Lower lobe of right lung (tissue), 2 donors: ENCODE measurements around the gene RGS21. TPM values are rescaled to one million over a fixed set of nuclear protein-coding genes. Genes with fewer than 3 reads are reported as not detected.

Experiments
- ATAC-seq, 2 donors: fragments of 200-7000 bp; cut with Tn5 transposase; one replicate each; pipeline ENCODE4 v1.9.1; 2020 to 2022; ENCODE audit warnings: mild to moderate bottlenecking in 2 of 2, moderate library complexity in 2 of 2
- DNase-seq: peaks from one replicate; pipeline ENCODE4 v3.0.0-alpha.2; 2020
- H3K27ac ChIP-seq: fragments of 200-600 bp; one replicate; pipeline ENCODE4 v1.8.0; 2022
- H3K27me3 ChIP-seq: fragments of 200-600 bp; one replicate; pipeline ENCODE4 v1.8.0; 2022; ENCODE audit warnings: low read depth
- H3K36me3 ChIP-seq: fragments of 200-600 bp; one replicate; pipeline ENCODE4 v1.8.0; 2022; ENCODE audit warnings: mild to moderate bottlenecking
- H3K4me1 ChIP-seq: fragments of 200-600 bp; one replicate; pipeline ENCODE4 v1.8.0; 2022
- H3K4me3 ChIP-seq: fragments of 200-600 bp; one replicate; pipeline ENCODE4 v1.8.0; 2022; ENCODE audit warnings: mild to moderate bottlenecking
- H3K9me3 ChIP-seq: fragments of 200-600 bp; one replicate; pipeline ENCODE4 v1.8.0; 2022
- intact Hi-C: fragments of 100-400 bp; cut with DNase I; formaldehyde crosslinking; loops from one replicate; pipeline ENCODE4 v1.11.0; 2022
- total RNA-seq: library from RNA; stranded (reverse); fragmentation: NEBNext Ultra II Directional; extraction: Animal tissue kit (Norgen Biotek cat#: 25700); gene quantifications from one replicate; pipeline ENCODE4 v1.2.1, GENCODE V29; 2021
- TF ChIP-seq, protein P1 (sequence below): fragments of 200-600 bp; IDR thresholded peaks from one replicate; pipeline ENCODE4 v1.8.0; 2022; ENCODE audit warnings: antibody characterized with exemption, mild to moderate bottlenecking
- donor health status: DM: no; HTN: yes; CAD: no; lungs with severe emphysema.

Gene RGS21
- total RNA-seq, 1 donor from 2014 or later = not detected

DNA sequence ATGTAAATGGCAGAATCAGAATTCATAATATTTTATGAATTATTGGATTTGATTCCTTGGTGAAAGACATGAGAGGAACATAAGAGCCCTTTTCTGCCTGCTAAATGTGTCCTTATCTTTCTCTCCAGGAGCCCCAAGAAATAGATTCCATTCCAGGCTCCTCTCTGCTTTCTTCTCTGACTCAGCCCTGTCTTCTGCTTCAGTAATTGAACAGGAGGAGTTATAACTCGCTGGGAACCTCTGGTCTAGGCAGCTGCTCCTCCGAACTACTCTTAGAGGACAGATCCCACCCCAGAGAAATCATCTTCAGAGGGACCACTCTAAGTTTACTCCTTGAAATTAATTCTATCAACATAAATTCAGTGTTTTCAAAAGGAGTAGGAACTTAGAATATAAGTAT, 78.4 kb downstream of the RGS21 start:
- TF ChIP-seq, protein P1, sequence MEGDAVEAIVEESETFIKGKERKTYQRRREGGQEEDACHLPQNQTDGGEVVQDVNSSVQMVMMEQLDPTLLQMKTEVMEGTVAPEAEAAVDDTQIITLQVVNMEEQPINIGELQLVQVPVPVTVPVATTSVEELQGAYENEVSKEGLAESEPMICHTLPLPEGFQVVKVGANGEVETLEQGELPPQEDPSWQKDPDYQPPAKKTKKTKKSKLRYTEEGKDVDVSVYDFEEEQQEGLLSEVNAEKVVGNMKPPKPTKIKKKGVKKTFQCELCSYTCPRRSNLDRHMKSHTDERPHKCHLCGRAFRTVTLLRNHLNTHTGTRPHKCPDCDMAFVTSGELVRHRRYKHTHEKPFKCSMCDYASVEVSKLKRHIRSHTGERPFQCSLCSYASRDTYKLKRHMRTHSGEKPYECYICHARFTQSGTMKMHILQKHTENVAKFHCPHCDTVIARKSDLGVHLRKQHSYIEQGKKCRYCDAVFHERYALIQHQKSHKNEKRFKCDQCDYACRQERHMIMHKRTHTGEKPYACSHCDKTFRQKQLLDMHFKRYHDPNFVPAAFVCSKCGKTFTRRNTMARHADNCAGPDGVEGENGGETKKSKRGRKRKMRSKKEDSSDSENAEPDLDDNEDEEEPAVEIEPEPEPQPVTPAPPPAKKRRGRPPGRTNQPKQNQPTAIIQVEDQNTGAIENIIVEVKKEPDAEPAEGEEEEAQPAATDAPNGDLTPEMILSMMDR = no peak
- intact Hi-C loops = no loop called here
- H3K36me3 ChIP-seq = no peaks in the 10 kb centered on the region
- ATAC-seq (no peak), DNase-seq (no peak)
- H3K4me3 ChIP-seq = no peak overlapping the region
- H3K27me3 ChIP-seq = no peaks in the 10 kb centered on the region
- no peak overlapping the region for H3K27ac ChIP-seq
- H3K4me1 ChIP-seq = no peaks in the 10 kb centered on the region
- no peaks in the 10 kb centered on the region for H3K9me3 ChIP-seq

DNA sequence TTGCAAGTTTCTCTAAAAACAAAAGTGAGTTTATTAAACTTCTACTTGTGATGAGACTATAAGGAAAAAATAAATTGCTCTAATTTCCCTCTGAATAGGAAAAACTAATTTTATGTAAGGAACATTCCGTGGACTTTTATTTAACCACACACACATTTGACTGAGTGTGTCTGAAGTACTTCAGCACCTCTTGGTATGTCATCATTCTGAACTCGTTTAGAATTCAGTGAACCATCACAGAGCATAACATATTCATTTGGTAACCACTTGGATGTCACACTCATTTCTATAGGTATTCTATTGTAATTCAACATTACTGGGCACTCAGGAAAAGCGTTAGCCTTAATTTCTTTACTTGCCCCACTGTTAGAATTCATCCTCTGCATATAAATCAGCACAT, 79.1 kb downstream of the RGS21 start:
- Histone ChIP-seq H3K9me3 (no peaks in the 10 kb centered on the region), H3K4me3 (no peak overlapping the region), H3K36me3 (no peaks in the 10 kb centered on the region), H3K27ac (no peak overlapping the region), H3K4me1 (no peaks in the 10 kb centered on the region), H3K27me3 (no peaks in the 10 kb centered on the region)
- intact Hi-C loops = no loop called here
- ATAC-seq = no peak
- no peak for DNase-seq
- TF ChIP-seq, protein P1 = no peak

DNA sequence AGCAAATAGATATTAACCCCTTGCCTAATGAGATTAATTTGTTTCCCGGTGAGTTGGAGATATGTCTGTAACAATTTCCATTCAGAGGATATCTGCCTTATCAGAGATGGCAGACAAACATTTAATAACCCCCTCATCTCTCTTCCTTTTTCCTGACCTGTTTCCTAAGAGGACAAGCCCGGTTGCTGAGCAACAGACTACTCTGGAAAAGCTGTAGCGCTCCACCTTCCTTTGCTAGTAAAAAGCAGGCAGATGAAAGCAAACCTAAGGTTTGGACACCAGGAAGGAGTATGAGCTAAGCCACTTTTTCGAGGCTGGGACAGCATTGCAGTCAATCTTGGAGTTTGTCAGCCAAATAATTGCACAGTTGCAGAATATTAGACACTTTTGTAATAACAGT, 82.4 kb downstream of the RGS21 start:
- H3K4me1 ChIP-seq = no peaks in the 10 kb centered on the region
- intact Hi-C loops = no loop called here
- no peaks in the 10 kb centered on the region for H3K27me3 ChIP-seq
- TF ChIP-seq, protein P1 = no peak
- H3K36me3 ChIP-seq = no peaks in the 10 kb centered on the region
- H3K27ac ChIP-seq = no peak overlapping the region
- no peak overlapping the region for H3K4me3 ChIP-seq
- ATAC-seq (no peak), DNase-seq (no peak)
- no peaks in the 10 kb centered on the region for H3K9me3 ChIP-seq

DNA sequence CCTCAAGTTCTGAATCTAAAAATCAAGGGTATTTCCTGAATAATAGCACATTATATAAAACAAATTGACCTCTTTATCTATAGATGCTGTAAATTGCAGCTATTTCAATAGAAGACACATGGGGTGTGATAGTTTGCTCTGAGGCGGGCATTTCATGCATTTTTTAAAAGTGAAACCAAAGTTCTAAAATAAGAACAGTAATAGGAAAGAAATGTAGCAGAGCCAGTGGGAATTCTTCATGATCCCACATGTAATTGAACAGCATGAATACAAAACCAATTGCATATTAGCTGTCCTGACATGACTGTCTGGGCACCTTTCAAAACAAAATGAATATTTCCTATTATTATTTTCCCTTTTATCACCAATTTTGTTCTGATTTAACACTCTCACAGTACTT, 85.0 kb downstream of the RGS21 start:
- Histone ChIP-seq H3K36me3 (no peaks in the 10 kb centered on the region), H3K9me3 (no peaks in the 10 kb centered on the region), H3K27me3 (no peaks in the 10 kb centered on the region), H3K27ac (no peak overlapping the region), H3K4me1 (no peaks in the 10 kb centered on the region), H3K4me3 (no peak overlapping the region)
- TF ChIP-seq, protein P1 = no peak
- intact Hi-C loops = no loop called here
- DNase-seq (no peak), ATAC-seq (no peak)

DNA sequence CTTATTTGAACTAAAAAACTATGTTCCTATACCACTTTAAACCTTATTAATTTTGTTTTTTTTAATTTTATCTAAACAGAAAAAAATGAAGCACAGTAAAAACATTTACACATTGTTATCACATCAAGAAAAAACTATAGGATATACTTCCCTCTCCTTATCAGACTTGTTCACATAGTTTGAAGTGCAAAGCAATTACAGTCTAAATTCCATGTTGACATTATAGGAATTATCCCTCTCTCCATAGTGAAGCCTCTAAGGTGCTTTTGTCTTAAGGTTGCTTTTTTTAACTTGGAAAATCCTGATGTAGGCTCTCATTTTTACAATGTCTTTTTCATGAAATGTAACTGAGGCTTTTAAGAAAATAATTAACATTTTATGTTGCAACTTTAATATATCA, 85.8 kb downstream of the RGS21 start:
- no peak for ATAC-seq
- Histone ChIP-seq H3K27me3 (no peaks in the 10 kb centered on the region), H3K4me3 (no peak overlapping the region), H3K36me3 (no peaks in the 10 kb centered on the region), H3K9me3 (no peaks in the 10 kb centered on the region), H3K4me1 (no peaks in the 10 kb centered on the region), H3K27ac (no peak overlapping the region)
- DNase-seq = no peak
- intact Hi-C loops = no loop called here
- TF ChIP-seq, protein P1 = no peak

DNA sequence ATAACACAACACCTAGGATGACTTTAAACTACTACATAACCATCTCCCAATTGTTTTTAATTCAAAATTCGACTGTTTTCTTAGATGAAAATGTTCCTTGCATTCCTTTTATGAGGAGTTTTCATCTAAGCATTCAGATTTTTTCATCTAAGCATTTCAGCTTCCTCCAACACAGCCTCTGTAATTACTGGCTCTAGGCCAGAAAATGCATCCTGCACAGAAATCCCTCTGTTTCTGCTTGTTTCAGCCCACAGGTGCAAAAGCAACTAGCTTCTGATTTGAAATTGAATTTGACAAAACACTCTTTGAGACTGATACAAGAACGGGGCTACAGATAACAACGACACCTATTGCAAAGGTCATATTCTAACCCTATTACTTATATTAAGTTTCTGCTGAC, 90.4 kb downstream of the RGS21 start:
- H3K4me3 ChIP-seq = no peak overlapping the region
- DNase-seq (no peak), ATAC-seq (no peak)
- no peaks in the 10 kb centered on the region for H3K9me3 ChIP-seq
- TF ChIP-seq, protein P1 = no peak
- H3K36me3 ChIP-seq = no peaks in the 10 kb centered on the region
- no peaks in the 10 kb centered on the region for H3K27me3 ChIP-seq
- intact Hi-C loops = no loop called here
- H3K27ac ChIP-seq = no peak overlapping the region
- H3K4me1 ChIP-seq = no peaks in the 10 kb centered on the region
